ENCODE results near the gene ZNF629.

The ZNF629 gene

DNA sequence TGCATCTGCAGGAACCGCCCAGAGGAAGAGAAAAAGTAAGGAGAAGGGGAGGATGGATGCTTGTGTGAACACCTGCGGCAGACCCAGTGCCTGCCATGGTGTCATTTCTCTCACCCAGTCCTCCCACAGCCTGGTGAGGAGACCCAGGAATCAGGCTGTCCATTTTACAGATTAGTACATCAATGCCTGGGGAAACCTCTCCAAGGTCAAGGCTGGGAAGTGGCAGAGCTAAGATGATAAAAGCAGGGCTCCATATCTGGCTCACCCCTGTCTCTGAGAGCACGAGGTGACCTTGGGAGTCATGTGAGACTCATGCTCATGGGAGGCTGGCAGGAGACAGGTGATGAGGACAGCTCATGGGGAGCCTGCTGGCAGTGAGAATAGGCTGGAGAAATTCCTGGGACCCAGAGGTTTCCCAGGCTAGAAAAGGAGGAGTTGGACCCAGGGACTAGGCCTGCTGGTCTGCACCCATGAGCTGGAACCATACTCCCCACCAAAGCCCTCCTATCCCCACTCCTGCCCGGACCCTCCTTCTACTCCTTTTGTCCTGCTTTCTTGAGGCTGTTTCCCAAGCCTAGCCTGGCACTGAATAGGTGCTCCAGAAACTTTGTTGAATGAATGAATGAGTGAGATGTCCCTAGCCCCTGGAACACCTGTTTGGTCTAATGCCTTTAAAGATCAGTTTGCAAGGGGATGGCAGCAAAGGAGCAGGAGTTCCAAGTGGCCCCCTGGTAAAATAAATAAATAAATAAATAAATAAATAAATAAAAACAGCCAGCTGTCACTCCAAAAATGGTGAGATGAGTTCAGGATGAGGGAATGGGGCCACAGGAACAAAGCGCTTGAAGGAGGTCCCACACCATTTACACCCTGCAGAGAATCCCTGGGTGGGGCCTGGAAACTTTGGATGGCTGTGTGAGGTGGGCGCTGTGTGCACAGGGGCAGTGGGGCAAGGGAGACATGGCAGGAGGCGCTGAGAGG lies 1.6 kb downstream of the ZNF629 start:
- no peak for DNase-seq

DNA sequence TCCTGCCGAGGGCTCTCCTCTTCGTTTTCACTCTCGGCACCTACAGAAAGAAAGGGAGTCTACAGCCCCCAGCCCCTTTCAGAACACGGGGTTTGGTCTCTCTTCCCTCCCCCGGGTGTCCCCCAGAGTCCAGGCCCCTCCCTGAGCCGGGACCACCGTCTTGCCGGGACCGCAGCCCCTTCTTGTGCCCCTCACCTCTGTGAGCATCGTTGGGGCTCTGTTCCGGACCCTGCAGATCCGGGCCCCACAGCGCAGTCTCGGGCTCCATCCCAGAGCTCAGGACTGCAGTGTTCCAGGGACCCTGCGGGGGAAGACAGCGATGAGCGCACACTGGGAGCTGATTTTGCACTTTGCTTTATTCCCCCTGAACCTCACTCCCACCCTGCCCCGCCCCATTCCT lies 2.8 kb downstream of the ZNF629 start:
- no peak for DNase-seq

DNA sequence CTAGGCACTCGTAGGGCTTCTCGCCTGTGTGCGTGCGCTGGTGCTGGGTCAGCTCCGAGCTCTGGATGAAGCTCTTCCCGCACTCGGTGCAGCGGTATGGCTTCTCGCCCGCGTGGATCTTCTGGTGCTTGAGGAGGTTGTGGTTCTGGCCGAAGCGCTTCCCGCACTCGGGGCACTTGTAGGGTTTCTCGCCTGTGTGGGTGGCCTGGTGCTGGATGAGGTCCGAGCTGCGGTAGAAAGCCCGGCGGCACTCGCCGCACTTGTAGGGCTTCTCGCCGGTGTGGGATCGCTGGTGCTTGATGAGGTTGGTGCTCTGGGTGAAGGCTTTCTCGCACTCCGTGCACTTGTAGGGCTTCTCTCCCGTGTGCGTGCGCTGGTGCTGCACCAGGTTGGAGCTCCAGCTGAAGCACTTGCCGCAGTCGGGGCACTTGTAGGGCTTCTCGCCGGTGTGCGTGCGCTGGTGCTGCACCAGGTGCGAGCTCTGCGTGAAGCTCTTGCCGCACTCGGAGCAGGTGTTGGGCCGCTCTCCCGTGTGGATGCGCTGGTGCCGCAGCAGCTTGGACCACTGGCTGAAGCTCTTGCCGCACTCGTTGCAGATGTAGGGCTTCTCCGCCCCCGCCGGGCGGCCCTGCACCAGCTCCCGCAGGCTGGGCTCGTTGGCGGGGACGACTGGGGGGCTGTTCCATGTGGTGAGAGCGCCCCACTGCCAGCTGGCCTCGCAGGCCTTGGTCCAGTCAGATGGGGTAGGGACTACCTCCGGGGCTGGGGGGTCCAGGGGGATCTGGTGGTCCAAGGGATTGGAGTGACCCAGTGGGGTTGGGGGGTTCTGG lies 3.5 kb downstream of the ZNF629 start:
- DNase-seq: no peak

DNA sequence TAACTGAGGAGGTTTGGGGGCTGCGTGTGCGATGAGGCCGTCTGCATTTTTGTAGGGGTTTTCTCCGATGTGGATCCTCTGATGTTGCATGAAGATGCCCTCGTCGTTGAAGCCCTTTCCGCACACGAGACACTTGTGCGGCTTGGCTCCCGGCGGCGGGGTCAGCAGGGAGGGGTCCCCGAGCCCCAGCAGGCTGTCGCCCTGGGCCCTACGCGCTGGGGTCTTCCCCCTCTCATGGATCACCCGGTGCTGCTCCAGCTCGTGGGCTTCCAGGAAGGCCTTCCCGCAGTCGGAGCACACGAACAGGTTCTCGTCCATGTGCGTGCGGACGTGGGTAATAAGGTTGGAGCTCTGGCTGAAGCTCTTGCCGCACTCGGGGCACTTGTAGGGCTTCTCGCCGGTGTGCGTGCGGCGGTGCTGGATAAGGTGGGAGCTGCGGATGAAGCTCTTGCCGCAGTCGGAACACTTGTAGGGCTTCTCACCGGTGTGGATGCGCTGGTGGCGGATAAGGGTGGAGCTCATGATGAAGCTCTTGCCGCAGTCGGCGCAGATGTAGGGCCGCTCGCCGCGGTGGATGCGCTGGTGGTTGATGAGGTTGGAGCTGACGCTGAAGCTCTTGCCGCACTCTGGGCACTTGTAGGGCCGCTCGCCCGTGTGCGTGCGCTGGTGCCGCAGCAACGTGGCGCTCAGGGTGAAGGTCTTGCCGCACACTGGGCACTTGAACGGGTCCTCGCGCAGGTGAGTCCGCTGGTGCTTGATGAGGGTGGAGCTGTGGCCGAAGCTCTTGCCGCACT lies 4.3 kb downstream of the ZNF629 start:
- no peak for DNase-seq

DNA sequence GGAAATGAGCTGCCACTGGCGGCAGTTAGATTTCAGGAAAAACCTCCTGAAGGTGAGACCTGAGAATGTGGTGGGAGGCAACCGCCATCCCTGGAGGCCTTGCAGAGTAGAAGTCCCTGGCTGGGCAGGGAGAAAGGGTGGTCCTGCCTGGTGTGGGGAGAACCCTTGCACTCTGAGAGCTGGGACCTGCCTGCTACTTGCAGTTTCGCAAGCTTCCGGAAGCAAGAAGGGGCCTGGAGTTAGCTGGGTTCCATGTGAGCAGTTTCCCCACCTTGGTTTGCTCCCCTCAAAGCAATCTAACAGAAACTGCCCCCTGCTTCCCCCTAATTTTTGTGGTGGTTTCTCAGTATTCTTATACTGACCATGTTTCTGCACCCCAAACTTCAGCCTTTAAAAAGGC lies 6.5 kb downstream of the ZNF629 start:
- no peak for DNase-seq

DNA sequence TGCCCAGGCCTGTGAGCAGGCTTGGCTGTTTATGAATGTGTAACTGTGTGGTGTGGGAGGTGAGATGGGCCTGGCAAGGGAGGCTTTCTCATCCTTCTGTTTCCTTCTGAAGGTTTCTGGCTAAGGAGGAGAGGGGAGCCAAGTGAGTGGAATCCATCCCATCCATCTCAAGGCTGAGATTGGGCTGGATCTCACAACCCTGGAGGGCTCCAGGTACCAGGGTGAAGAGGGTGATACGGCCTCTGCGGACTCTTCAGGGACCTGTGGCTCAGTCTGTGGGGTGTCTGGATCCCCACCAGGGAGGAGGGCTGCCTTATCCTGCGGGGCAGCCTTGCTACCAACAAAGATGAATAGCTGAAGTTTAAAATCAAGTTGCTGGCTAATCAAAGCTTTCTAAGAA lies 7.0 kb downstream of the ZNF629 start:
- no peak for DNase-seq

DNA sequence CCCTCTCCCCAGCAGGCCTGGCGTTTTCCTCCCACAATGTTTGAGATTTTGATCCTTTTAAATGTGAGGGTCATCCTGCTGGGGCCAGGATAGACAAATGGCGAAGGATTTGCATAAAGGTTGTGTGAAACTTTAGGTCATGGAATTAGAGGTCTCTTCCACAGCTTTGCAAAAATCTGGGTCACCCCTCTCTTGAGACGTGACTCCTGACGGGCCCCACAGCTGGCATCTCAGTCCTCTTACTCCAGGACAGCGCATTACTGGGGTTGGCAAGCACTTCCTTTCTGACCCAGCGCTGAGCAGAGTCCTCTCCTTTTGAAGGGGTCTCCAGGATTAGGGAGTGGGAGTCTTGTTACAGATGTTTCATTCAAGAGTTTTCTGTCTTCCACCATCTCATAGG lies 7.4 kb downstream of the ZNF629 start:
- DNase-seq: no peak

DNA sequence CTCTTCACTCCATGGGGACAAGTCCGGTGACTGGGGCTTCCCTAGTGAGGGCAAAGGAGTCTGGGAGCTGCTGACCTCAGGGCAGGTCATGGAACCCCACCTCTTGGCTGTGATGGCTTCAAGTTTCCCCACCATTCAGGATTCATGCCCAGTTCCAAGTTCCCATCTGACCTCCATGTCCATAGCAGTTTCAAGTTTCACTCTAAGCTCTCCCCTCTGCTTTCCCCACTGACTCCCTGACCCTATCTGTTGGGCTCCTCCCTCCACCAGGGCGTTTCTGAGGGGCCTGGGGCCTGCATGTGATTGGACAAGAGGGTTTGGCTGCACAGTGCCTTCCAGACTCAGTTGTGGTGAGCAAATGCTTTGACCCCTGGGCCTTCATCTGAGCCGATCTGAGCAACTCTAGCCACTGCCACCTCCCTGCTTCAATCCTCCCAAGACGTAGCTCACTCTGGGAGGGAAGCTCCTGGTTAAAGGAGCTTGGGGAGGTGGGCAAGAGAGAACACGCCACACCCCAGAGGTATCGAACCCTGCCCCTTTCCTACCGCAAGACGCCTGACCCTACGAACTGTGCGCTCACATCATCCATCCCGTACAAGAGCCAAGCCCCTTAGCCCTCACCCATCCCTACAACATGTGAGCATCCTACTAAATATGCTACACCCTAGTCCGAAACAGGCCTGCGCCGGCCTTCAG lies 8.3 kb downstream of the ZNF629 start:
- DNase-seq: no peak

DNA sequence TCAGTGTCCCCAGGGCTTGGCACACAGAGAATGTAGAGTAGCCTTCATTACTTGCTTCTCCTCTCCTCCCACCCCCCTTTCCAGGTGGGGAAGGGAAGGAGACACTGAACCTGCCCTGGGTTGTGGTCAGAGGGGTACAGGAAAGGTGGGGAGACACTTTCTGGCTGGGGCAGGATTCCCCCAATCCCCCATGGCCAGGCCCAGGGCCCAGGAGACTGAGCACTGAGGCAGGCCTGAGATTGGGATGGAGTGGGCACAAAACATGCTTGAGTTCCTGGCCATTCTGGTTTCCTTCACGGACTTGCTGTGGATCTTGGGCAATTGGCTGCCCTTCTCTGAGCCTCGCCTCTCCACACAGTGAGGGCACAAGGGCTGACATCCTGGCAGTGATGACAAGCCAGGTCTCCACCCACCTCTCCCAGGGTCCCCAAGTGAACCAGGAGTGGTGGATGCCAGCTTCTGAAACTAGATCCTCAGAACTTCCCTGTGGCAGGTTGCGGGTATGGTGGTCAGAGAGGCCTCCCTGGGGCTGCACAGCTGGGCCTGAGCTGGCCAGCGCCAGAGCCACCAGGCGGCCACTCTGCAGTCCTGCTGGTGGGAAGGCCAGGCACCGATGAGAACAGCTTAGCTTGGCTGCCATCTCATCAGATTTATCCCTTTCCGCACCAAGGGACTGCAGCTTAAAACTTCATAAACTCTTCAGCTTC lies 9.3 kb downstream of the ZNF629 start:
- DNase-seq: no peak

DNA sequence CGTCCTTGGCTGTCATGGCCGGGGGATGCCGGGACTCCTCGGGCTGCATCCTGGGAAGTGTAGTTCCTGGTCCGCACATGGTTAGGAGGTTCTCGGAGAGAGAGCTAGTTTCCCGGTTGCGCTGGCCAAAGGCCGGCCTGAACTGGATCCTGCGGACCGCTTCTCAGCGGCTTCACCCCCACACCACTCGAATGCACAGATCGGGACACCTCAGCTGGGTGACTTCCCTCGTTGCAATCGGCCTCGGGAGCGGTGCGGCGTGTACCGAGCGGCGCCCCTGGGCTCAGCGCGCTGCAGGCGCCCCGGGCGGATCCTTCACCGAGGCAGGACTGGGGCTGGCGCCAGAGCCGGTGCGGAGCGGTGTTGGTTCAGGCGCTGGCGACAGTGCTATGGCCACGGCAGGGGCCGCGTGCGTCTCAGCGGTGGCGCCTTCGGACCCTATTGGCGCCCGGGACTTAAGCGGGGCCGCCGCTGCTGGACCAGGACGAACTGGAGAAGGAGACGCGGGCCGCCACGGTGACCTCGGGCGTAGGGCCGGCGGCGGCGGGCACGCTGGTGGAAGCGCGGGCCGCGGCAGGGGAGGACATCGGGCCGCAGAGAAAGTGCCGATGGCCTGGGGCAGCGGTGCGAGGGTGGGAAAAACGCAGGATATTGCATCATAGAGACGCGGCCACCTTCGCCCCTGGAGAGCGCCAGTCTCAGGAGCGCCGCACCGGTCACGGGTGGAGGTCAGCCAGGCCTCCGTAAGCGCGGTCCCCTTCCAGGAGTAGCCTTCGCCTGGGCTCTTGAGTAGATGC lies 11.4 kb downstream of the ZNF629 start:
- no peak for DNase-seq

DNA sequence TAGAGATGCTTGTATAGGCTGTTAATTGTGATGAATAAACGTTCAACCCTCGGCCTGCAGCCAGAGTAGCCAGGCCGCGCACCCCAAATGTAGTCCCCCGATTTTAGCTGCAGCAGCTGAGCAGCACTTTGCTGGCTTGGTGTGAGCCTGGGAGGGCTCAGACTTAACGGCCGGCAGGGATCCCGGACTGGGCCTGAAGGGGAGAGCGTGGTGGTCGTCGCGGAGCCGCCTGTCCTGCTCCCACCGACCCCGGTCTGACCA lies 11.9 kb downstream of the ZNF629 start:
- DNase-seq: no peak

DNA sequence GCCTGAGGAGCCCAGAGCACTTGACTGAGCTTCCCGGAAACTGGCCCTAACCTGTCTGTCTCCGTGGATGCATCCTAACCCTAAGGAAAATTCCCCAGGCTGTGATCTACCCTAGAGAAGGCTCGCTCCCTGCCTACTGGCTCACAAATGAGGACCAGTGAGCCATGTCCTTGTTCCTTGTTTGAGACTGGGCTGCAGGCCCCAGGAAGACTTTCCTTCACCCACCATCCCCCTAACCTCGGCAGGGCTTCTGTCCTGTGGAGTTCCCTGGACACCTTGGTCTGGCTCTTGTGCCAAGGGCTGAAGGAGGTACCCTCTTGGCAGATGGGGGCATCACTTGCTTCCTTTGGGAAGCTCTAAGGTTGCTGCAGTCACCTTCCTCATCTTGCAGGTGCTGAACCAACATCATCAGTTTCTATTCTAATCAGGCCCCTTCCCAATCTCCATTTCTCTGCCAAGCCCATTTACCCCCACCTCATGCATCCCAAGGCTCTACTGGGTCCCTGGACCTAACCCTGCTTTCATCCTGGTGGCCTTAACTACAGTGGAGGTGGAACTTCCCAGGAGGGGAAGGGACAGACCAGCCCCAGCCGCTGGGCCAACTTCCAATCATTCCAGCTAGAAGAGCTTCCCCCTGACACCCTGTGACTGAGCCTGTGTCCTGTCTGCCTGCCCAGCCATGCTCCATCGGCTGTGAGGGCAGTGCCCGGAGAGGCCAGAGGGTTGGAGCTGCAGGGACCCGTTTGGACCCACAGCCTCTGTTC lies 12.5 kb downstream of the ZNF629 start:
- DNase-seq: no peak

DNA sequence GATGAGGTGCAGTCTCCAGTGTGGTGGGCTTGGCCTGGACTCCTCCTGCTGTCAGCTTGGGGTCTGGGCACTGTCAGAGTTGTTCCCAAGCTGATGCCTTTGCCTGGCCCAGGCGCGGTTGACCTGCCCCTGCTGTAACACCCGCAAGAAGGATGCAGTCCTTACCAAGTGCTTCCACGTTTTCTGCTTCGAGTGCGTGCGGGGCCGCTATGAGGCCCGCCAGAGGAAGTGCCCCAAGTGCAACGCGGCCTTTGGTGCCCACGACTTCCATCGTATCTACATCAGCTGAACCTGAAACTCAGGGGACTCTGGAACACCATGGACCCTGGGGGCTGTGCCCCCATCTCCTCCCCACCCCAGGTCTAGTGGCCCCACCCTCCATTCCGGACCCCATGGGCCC lies 13.2 kb downstream of the ZNF629 start:
- no peak for DNase-seq

DNA sequence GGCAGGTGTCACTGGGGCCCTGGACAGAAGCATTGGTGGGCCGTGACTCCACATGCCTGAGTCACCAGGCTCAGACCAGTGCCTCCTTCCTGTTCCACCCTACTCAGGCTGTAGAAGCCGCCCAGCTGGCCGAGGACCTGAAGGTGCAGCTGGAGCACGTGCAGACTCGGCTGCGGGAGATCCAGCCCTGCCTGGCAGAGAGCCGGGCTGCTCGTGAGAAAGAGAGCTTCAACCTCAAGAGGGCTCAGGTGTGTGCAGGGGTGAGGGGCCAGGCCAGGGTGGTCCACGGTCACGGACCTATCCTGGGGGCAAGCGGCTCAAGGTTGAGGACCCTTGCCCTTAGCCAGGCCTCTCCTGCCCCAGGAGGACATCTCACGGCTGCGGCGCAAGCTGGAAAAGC lies 15.3 kb downstream of the ZNF629 start:
- DNase-seq: no peak

DNA sequence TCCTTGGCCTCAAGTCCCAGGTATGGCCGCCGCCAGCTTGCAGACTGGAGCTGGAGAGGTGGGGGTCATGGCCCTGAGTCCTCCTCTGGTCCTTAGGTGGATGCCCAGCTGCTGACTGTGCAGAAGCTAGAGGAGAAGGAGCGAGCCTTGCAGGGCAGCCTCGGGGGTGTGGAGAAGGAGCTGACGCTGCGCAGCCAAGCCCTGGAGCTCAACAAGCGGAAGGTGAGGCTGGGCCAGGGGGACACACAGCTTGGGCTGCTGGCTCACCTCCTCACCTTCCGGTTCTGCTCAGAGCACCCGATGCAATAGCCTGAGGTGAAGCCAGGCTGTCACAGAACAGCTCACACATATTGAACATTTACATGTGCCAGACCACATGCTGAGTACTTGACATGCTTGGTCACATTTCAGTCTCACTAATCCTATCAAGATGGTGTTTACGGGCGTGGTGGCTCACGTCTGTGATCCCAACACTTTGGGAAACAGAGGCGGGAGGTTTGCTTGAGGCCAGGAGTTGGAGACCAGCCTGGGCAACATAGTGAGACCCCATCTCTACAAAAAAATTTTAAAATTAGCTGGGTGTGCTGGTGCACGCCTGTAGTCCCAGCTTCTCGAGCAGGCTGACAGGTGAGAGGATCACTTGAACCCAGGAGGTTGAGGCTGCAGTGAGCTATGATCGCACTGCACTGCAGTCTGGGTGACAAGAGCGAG lies 17.5 kb downstream of the ZNF629 start:
- no peak for DNase-seq

DNA sequence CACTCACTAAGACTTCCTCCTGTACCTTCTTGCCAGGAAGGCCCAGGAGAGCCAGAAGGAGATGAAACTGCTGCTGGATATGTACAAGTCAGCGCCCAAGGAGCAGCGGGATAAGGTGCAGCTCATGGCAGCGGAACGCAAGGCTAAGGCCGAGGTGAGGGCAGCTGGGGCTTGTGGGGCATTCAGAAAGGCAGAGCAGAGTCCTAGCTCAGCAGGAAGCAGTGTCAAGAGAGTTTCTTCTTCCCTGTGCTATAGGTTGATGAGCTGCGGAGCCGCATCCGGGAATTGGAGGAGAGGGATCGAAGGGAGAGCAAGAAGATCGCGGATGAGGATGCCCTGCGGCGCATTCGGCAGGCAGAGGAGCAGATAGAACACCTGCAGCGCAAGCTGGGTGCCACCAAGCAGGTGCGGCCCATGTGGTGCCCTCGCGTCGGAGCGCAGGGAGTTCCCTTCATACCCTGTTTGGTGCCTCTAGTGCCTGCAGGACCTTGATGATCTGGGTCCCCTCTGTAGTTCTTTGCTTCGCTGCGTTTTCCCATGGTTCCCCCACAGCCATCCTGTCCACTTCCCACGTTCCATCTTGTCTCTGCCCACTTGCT lies 18.3 kb downstream of the ZNF629 start:
- DNase-seq: no peak

DNA sequence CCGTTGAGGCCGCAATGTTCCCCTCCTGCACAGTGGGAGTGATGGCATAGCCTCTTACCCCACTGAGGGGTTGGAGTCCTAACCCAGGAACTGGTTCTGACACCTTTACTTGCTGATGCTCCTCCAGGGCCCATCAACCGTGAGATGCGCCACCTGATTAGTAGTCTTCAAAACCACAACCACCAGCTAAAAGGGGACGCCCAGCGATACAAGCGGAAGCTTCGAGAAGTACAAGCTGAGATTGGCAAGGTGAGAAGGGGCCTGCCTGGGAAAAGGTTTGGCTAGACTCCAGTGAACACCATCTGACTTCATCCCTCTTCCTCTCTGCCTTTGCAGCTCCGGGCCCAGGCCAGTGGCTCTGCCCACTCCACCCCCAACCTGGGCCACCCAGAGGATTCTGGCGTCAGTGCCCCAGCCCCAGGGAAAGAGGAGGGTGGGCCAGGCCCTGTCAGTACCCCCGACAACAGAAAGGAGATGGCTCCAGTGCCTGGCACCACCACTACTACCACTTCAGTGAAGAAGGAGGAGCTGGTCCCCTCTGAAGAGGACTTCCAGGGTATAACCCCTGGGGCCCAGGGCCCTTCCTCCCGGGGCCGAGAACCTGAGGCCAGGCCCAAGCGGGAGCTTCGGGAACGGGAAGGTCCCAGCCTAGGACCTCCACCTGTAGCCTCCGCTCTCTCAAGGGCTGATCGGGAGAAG lies 19.1 kb downstream of the ZNF629 start:
- DNase-seq: no peak

DNA sequence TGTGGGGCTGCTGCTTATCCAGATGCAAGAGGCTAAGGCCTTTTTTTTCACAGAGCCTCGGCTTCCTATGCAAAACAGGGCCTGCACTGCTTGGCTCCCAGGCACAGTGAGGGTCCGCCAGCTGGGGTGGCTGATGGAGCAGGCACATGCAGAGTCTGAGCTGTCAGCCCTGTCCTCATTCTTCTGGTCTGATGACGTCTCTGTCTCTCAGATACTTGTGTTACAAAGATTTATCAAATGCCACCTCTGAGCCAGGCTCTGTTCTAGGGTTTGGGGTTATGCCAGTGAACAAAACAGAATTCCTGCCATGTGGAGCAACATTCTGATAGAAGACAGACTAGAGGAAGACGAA lies 20.1 kb downstream of the ZNF629 start:
- DNase-seq: no peak

All from NCI-H446 treated with DMSO at 0.1 percent for 48 hours (cell line).